Measurements from ENCODE around the gene FYB1. TPM values are rescaled to one million over a fixed set of nuclear protein-coding genes. Genes with fewer than 3 reads are reported as not detected.

Gene FYB1
- total RNA-seq, 3 donors from 2014 or later (not counting 1 experiment from before 2014, with no cell fraction given), result 277 to 340 (median 295) TPM

- Mint-ChIP-seq H3K4me1 (peaks cover 81 to 86% of the 10 kb centered on the region in 2 donors), H3K27me3 (ENCODE audit: low read depth in 2 of 2) (no peaks in the 10 kb centered on the region), H3K9me3 (no peaks in the 10 kb centered on the region), H3K4me3 (peak overlapping the region; percentile 38), H3K36me3 (peaks cover 8% of the 10 kb centered on the region), H3K27ac (peak overlapping the region; percentile 84 to 96)
- intact Hi-C loops (cut with micrococcal nuclease), result loop anchor here (2.0 kb wide), 2 partner anchors 13 to 67 kb away; no protein-coding TSS in a partner anchor
- Histone ChIP-seq H3K4me1 (ENCODE audit: control insufficient read depth, insufficient read depth, low read length) (peaks cover 62% of the 10 kb centered on the region), H3K9me3 (ENCODE audit: control insufficient read depth, insufficient read depth, low read length) (no peaks in the 10 kb centered on the region), H3K4me3 (ENCODE audit: low read length) (no peak overlapping the region), H3K36me3 (ENCODE audit: control insufficient read depth, insufficient read depth, low read length) (peaks cover 13% of the 10 kb centered on the region), H3K27ac (ENCODE audit: low read length) (peak overlapping the region; percentile 53), H3K27me3 (ENCODE audit: control insufficient read depth, insufficient read depth, low read length) (no peaks in the 10 kb centered on the region)
- 79% methylated on average over 2 of the region's 3 CpGs for WGBS (ENCODE audit: insufficient coverage)
- ATAC-seq (no peak), DNase-seq (peak in 1 of 2 donors; percentile 36)
- TF ChIP-seq, protein P1, sequence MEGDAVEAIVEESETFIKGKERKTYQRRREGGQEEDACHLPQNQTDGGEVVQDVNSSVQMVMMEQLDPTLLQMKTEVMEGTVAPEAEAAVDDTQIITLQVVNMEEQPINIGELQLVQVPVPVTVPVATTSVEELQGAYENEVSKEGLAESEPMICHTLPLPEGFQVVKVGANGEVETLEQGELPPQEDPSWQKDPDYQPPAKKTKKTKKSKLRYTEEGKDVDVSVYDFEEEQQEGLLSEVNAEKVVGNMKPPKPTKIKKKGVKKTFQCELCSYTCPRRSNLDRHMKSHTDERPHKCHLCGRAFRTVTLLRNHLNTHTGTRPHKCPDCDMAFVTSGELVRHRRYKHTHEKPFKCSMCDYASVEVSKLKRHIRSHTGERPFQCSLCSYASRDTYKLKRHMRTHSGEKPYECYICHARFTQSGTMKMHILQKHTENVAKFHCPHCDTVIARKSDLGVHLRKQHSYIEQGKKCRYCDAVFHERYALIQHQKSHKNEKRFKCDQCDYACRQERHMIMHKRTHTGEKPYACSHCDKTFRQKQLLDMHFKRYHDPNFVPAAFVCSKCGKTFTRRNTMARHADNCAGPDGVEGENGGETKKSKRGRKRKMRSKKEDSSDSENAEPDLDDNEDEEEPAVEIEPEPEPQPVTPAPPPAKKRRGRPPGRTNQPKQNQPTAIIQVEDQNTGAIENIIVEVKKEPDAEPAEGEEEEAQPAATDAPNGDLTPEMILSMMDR (IDR thresholded peaks at IDR 0.05), result no peak
Observed at GRCh38 chr5:39215857-39216256, 3.5 kb downstream of the FYB1 start.

- peaks cover 12% of the 10 kb centered on the region for H3K36me3 ChIP-seq (ENCODE audit: control insufficient read depth, insufficient read depth, low read length)
- H3K36me3 Mint-ChIP-seq, result peaks cover 7% of the 10 kb centered on the region
- WGBS (ENCODE audit: insufficient coverage), result 77% methylated on average over 5 of the region's 6 CpGs
- no peaks in the 10 kb centered on the region for H3K27me3 ChIP-seq (ENCODE audit: control insufficient read depth, insufficient read depth, low read length)
- peaks cover 69% of the 10 kb centered on the region for H3K4me1 ChIP-seq (ENCODE audit: control insufficient read depth, insufficient read depth, low read length)
- ATAC-seq (peak in 2 of 3 donors; percentile 34 to 41), DNase-seq (peak in 1 of 2 donors; percentile 81)
- no peak overlapping the region for H3K4me3 ChIP-seq (ENCODE audit: low read length)
- intact Hi-C loops (cut with micrococcal nuclease), result no loop called here
- peak overlapping the region; percentile 83 for H3K27ac ChIP-seq (ENCODE audit: low read length)
- no peaks in the 10 kb centered on the region for H3K9me3 Mint-ChIP-seq
- H3K4me1 Mint-ChIP-seq, result peaks cover 80 to 87% of the 10 kb centered on the region in 2 donors
- H3K27me3 Mint-ChIP-seq (ENCODE audit: low read depth in 2 of 2), result no peaks in the 10 kb centered on the region
- no peaks in the 10 kb centered on the region for H3K9me3 ChIP-seq (ENCODE audit: control insufficient read depth, insufficient read depth, low read length)
- H3K4me3 Mint-ChIP-seq, result peak overlapping the region; percentile 38
- TF ChIP-seq, protein P1 (IDR thresholded peaks at IDR 0.05), result no peak
- H3K27ac Mint-ChIP-seq, result peak overlapping the region; percentile 84 to 96
Observed at GRCh38 chr5:39214912-39215709, 4.3 kb downstream of the FYB1 start.

GRCh38 chr5:39213447-39214207 is 5.7 kb downstream of the FYB1 start:
- WGBS (ENCODE audit: insufficient coverage), result 23% methylated on average over 3 of the region's 6 CpGs
- Mint-ChIP-seq H3K9me3 (no peaks in the 10 kb centered on the region), H3K27me3 (ENCODE audit: low read depth in 2 of 2) (no peaks in the 10 kb centered on the region), H3K4me3 (peak overlapping the region; percentile 90), H3K4me1 (peaks cover 86 to 87% of the 10 kb centered on the region in 2 donors), H3K27ac (peak overlapping the region; percentile 84 to 96), H3K36me3 (no peaks in the 10 kb centered on the region)
- H3K36me3 ChIP-seq (ENCODE audit: control insufficient read depth, insufficient read depth, low read length), result peaks cover 2% of the 10 kb centered on the region
- intact Hi-C loops (cut with micrococcal nuclease), result loop anchor here (2.0 kb wide), 1 partner anchor 61 kb away; no protein-coding TSS in a partner anchor
- no peak overlapping the region for H3K4me3 ChIP-seq (ENCODE audit: low read length)
- ATAC-seq, result peak; percentile 15 to 45 (median 16)
- TF ChIP-seq, protein P1 (IDR thresholded peaks at IDR 0.05), result no peak
- H3K27ac ChIP-seq (ENCODE audit: low read length), result peak overlapping the region; percentile 83
- no peaks in the 10 kb centered on the region for H3K27me3 ChIP-seq (ENCODE audit: control insufficient read depth, insufficient read depth, low read length)
- peak in 1 of 2 donors; percentile 58 for DNase-seq
- H3K4me1 ChIP-seq (ENCODE audit: control insufficient read depth, insufficient read depth, low read length), result peaks cover 84% of the 10 kb centered on the region
- H3K9me3 ChIP-seq (ENCODE audit: control insufficient read depth, insufficient read depth, low read length), result no peaks in the 10 kb centered on the region

Data from natural killer cell (primary cell).